GM13976 (cell line): Measurements from ENCODE around the gene PDIK1L.
"Not testable (repeated sequence)": the region's sequence is repeated elsewhere in the genome, so short reads cannot be mapped to it uniquely, and the experiment has no call there.

Experiments
- DNase-seq: peaks from one replicate; pipeline ENCODE4 v3.0.0; 2012; ENCODE audit warnings: low spot score
- CTCF ChIP-seq: IDR thresholded peaks from 2 replicates; pipeline ENCODE4 v1.5.1; 2012; ENCODE audit warnings: borderline replicate concordance, mild to moderate bottlenecking; ENCODE audit not compliant: insufficient read depth; ENCODE audit errors: extremely low read depth, missing control alignments, control extremely low read depth
- in situ Hi-C: fragments of 300-500 bp; cut with MboI; formaldehyde crosslinking; loops from one replicate; pipeline ENCODE4 v1.12.0; 2022; ENCODE audit warnings: low sequenced_read_pairs, mixed read lengths, inconsistent platforms; ENCODE audit not compliant: unreplicated experiment

PDIK1L gene

GRCh38 chr1:26084844-26085243, 26.8 kb upstream of the PDIK1L start:
- TF ChIP-seq CTCF, result no peak
- DNase-seq, result no peak
- in situ Hi-C loops, result no loop called here

GRCh38 chr1:26089125-26089524, 22.5 kb upstream of the PDIK1L start:
- DNase-seq, result no peak
- TF ChIP-seq CTCF, result no peak
- in situ Hi-C loops, result no loop called here

GRCh38 chr1:26090893-26091292, 20.7 kb upstream of the PDIK1L start:
- no peak for TF ChIP-seq CTCF
- in situ Hi-C loops, result no loop called here
- no peak for DNase-seq

GRCh38 chr1:26092422-26092821, 19.2 kb upstream of the PDIK1L start:
- in situ Hi-C loops, result no loop called here
- DNase-seq, result no peak
- no peak for TF ChIP-seq CTCF

GRCh38 chr1:26093569-26093968, 18.1 kb upstream of the PDIK1L start:
- in situ Hi-C loops, DNase-seq: not testable (repeated sequence)

- in situ Hi-C loops, result no loop called here
- TF ChIP-seq CTCF, result no peak
- no peak for DNase-seq
Measured at GRCh38 chr1:26094076-26094669, 17.5 kb upstream of the PDIK1L start.

GRCh38 chr1:26094677-26095383, 16.8 kb upstream of the PDIK1L start:
- in situ Hi-C loops, result no loop called here
- DNase-seq, result no peak
- no peak for TF ChIP-seq CTCF
